Measurements from ENCODE around the gene CRIP1. TPM values are rescaled to one million over a fixed set of nuclear protein-coding genes. Genes with fewer than 3 reads are reported as not detected.

Gene CRIP1
- total RNA-seq, 1 donor from 2014 or later, result 0.99 TPM

DNA sequence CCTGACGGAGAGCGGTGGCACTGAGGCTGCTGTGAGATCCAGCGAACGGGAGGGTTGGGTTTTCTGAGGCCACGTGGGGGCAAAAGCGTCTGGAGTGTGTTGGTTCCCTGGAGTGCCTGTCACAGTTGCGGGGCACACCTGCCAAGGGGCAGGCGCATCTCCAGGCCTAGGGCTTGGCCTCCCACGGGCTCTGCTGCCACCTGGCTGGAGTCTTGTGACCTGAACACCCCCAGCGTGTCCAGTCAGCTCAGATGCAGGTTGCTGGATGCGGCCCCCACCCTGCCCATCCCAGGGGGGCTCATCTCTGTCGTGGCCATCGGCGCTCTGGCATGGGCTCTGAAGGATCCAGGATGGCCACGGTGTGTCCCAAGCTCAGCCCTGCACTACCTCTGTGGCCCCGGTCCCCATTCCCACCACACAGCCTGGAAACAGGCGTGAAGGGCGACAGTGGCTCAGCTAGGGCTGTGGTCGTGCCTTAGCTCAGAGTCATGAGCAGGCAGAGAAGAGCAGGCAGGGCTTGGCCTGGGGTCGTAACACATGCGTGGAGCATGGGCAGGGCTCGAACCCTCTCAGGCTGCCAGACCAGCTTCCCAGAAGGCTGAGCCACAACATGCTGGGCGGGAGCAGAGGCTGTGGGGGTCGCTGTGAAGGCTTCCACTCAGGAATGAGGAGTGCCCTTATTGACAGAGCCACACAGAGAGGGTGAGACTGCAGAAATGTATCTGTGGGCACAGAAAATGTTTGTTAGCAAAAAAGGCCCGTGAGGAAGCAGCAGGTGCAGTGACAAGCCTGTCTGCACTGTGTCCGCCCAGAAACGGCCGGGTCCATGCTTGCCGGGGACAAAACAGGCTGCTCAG, 35.6 kb upstream of the CRIP1 start:
- DNase-seq (ENCODE audit: low read depth), result peak; percentile 94

DNA sequence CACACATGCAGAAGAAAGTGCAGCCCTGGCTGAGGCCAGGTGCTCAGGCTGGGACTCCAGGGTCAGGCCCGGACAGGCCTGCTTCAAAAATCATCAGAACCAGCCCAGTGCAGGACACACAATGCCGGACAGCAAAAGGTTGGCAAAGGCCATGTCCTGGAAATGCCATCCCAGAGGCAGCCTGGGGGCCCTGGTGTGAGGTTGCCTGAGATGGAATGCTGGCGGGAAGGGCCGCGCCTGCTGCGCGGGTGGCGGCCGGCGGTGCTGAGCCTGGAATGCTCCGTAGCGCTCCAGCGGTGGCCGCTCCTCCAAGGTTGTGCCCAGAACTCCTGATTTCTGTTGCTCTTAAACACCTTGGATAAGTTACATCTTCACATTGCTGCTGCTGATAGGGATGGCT, 33.7 kb upstream of the CRIP1 start:
- DNase-seq (ENCODE audit: low read depth), result no peak

DNA sequence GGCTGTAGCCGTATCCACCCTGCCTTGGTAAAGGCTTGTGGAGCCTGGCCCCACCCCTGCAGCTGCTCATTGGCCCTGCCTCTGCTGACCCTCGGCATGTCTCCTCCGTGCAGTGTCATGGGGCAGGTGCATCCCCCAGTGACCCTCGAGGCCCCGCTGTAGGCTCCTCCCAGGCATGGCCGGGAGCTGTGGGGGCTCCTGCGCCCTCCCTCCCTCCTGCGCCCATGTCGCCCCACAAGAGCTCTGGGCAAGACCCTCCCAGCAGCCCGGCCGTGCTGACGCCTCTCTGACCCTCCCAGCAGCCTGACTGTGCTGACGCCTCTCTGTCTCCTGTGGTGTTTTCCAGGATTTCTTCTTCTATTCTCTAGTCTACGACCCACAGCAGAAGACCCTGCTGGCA, 32.8 kb upstream of the CRIP1 start:
- peak; percentile 44 for DNase-seq (ENCODE audit: low read depth)

DNA sequence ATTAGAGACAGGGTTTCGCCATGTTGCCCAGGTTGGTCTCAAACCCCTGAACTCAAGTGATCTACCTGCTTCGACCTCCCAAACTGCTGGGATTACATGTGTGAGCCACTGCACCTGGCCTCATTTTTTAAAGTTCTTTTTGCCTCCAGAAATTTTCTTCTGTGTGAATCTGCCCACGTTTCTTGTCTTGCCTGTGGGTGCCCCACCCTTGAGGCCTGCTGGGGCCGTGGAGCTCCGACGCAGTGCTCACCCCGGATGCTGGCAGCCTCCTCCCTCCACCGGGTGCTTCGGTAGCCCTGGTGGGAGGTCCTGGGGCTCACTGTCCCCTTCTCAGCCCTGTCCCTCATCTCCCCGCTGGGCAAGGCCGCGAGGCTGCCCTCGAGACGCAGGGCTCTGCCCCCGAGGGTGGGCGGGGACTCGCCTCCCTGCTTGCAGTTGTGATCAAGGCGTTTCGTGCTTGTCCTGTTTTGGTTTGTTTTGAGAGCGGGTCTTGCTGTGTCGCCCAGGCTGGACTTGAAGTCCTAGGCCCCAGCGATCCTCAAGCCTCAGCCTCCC, 31.5 kb upstream of the CRIP1 start:
- no peak for DNase-seq (ENCODE audit: low read depth)

DNA sequence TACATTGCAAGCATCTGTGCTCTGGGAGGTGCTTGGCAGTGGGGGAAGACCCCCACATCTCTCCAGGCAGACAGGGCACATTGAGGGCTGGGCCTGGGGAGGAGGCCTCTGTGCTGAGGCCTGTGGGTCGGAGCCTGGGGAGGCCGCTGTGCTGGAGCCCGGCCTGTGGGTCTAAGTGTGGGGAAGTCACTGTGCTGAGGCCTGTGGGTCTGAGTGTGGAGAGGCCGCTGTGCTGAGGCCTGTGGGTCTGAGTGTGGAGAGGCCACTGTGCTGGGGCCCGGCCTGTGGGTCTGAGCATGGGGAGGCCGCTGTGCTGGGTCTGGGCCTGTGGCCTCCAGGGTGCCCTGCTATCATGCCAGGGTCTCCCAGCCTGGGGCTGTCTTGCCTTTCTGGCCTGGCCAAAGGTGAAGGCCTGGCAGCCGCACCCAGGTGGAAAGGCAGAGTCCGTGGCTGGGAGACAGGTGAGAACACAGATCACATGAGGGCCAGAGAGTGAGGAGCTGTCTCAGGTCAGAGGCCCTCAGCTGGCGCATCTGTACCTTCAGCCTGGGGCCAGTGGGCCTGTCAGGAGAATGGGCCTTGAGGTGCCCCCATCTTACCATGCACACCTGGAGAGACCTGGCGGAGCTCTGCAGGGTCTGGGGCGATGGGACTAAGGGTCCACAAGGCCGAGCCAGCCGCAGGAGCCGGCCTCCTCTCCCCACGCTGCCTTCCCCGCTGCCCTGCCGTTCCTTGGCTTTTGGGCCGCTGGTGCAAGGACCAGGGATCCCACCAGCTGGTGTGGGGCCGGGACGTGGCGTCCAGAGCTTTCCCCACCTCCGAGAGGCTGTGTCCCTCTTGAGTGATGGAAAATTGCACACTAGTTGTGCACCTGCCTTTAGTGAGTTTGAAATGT, 30.7 kb upstream of the CRIP1 start:
- DNase-seq (ENCODE audit: low read depth), result no peak

DNA sequence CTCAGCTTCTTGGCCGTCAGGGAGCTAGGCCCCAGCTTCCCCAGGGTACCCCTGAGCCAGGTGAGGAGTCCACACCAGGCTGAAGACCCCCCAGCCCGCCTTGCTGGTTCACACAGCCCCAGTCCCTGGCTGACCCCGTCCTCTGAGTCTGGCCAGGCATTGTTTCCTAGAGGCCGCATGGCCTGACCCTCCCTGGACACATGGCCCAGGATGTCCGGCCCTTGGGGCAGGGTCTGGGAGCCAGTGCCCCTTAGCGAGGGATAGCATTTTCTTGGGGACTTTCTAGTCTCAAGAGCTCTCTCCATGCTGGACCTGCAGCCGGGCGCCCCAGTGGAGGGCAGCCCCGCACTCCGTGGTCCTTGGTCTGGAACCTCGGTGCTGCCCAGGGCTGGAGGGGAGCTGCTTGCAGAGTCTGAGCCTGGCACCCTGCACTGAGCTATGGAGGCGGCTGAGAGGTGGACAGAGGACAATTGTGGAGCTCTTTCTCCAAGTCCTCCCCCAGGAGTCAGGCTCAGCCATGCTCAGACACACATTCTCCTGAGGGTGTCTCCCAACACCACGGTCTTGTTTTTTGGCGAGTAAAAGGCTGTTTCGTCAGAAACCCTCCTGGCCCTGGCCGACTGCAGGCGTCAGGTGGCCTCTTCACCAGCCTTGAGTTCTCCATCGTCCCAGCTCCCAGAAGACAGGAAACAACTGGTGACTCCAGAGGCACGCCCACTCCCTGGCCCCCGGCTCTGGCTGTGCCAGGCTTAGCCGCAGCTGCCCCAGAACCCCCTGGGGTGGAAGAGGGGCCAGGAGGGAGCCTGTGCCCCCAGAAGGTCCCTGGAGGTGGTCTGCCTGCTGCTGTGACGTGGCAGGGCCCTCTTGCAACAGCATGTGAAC, 29.7 kb upstream of the CRIP1 start:
- DNase-seq (ENCODE audit: low read depth), result no peak

DNA sequence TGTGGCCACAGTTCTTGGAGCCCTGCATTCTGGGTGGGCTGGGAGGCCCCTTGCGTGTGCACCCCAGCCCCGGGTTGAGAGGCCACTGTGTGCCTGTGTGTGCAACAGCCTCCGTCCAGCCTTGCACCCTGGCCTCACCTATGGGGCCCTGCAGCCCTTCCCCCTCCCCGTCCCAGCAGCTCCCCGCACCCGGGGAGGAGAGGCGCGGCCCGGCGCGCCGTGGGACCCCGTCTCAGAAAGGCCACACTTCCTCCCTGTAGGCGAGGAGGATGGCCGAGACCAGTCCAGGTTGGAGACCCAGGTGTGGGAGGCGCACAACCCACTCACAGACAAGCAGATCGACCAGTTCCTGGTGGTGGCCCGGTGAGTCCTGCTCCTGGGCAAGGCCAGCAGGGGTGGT, 28.7 kb upstream of the CRIP1 start:
- no peak for DNase-seq (ENCODE audit: low read depth)

DNA sequence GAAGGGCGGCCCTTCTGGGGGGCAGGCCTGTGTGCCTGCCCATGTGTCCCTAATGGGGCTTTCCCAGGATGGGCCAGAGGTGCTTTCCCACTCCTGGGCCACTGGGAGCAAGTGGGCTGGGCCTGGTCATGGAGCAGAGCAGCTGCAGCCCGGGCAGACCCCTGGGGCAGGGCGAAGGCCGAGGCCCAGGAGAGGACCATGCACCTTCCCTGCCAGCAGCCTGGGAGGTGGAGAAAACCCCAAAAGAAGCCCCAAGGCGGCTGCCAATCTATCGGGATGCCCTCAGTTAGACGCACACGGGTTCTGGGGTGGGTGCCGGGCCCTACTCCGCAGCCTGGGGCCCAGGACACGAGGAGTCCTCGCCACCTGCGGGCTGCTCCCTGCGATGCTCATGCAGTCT, 28.1 kb upstream of the CRIP1 start:
- no peak for DNase-seq (ENCODE audit: low read depth)

DNA sequence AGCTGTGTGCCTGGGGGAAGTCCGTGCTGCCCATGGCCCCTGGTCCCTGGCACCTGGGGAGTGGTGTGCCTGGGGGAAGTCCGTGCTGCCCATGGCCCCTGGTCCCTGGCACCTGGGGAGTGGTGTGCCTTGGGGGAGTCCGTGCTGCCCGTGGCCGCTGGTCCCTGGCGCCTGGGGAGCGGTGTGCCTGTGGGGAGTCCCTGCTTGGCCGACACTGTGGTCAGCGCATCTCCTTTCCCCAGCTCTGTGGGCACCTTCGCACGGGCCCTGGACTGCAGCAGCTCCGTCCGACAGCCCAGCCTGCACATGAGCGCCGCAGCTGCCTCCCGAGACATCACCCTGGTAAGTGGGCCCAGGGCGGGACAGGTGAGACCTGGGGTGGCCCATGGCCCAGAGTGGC, 26.6 kb upstream of the CRIP1 start:
- DNase-seq (ENCODE audit: low read depth), result no peak

DNA sequence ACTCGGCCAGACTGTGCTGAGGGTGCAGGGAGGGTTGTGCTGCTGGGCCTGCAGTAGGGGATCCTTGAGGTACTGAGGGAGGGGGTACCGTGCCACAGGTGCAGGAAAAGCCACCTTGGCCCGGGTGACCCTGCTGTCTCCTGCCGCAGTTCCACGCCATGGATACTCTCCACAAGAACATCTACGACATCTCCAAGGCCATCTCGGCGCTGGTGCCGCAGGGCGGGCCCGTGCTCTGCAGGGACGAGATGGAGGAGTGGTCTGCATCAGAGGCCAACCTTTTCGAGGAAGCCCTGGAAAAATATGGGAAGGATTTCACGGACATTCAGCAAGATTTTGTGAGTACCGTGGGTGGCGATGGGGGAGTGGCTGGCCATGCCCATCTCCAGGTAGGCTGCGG, 26.1 kb upstream of the CRIP1 start:
- DNase-seq (ENCODE audit: low read depth), result no peak

DNA sequence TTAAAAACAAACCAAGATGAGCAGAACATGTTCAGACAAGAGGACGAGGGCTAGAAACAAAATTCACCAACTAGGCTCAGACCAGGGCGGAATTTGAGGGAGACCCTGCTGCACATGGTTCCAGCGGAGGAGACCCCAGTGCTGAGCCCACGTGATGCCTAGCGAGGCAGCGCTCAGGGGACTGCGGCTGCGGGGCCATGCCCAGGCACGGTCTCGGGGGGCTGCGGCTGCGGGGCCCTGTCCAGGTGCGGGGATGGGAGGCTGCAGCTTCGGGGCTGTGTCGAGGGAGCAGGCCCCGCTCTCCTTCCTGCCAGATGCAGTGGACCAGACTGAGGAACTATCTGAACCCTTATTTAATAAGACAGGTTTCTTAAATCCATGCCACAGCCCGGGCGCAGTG, 24.8 kb upstream of the CRIP1 start:
- no peak for DNase-seq (ENCODE audit: low read depth)

DNA sequence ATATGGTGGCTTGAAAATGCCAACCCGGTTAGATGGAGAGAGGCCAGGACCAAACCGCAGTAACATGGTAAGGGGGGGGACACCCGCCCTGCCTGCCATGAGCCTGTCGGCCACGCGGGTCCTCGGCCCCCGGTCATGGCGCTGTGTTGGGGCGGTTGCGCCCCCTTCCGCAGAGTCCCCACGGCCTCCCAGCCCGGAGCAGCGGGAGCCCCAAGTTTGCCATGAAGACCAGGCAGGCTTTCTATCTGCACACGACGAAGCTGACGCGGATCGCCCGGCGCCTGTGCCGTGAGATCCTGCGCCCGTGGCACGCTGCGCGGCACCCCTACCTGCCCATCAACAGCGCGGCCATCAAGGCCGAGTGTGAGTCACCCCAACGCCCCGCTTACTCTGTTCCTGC, 22.2 kb upstream of the CRIP1 start:
- no peak for DNase-seq (ENCODE audit: low read depth)

DNA sequence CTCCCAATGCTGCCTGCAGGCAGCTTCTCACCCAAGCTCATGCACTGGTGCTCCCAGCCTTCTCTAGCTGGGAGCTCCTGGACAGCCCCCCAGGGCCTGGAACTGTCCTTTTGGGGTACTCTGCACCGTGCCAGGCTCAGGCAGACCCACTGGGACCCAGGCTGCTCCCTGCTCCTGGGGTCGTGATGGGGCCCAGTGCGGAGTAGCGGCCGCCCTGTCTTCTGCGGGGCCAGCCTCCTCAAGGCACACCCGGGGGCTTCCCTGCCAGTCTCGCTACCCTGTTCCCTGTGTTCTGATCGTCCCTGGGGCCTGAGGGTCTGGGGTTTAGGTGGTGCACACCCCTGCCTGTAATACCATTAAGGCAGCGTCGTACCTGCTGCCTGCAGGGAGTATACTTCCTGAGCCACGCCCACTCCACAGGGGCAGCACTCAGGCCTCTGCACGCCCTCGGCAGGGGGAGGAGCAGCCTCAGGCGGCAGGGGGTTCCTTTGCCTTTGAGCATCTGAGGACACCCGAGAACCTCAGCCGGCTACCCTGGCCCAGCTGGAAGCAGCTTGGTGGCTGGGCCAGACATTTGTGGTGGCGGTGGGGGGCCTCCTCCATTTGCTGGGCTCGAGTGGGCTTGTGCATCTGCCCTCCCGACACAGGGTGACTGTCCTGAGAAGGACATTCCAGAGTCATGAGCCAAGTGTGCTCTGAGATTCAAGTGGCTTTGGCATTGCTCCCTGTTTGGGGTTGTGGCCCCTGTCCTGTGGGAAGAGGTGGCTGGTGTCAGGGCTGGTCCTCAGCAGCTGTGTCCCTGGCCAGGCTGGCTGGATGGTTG, 21.3 kb upstream of the CRIP1 start:
- peak; percentile 99 for DNase-seq (ENCODE audit: low read depth)

DNA sequence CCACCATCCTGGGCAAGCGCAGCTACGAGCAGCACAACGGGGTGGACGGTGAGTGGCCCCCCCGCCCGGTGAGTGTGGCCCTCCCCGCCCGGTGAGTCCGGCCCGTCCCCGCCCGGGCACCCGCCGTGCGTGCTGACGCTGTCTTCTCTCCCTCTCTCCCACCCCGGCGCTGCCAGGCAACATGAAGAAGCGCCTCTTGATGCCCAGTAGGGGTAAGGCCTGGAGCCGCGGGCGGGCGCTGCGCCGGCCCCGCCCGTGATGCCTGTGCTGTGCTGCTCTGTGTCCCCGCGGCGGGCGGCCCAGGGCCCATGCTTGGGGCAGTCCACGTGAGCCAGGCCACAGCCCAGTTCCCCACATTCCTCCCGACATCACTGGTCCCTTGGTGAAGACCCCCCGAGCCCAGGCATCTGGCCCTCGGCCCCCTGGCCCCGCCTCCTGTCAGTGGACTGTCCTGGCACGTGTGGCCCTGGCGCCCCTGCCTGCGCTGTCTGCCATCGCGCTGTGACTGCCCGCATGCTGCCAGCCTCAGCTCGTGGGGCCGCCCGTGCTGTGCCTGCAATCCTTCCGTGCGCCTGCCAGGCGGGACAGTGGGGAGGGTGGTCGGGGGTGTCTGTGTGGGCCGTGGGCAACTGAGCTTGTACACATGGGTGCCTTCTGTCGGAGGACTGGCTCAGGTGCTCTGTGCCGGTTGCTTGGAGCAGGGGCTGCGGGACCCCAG, 20.0 kb upstream of the CRIP1 start:
- DNase-seq (ENCODE audit: low read depth), result no peak

DNA sequence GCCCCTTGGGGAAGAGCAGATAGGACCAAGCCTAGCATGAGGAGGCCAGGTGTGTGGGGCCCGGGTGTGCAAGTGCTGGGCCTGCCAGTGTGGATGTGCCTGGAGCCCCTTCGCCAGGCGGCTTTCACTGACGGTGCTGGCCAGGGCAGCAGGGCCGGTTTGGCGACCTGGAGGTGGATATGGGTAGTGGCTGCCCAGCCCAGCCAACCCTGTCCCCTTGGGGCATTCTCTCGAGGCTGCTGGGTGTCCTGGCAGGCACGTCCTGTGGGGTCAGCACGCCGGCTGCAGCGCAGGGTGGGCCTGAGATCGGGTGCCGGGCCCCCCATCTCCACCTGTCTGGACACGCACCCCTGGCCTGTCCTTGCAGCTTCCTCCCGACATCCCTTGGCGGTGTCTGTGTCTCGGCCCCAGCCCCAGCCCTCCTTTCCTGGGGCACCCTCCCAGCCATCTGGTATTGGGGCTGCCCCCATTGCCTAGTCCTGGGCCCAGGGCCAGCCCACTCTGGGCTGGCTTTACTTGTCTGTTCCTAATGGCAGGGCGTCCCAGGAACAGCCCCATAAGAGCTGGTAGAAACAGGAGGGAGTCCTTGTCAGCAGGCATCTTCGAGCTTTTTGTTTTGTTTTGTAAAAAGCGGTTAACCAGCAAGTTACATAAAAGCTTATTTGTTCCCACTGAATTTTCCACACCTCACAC, 19.3 kb upstream of the CRIP1 start:
- DNase-seq (ENCODE audit: low read depth), result no peak

DNA sequence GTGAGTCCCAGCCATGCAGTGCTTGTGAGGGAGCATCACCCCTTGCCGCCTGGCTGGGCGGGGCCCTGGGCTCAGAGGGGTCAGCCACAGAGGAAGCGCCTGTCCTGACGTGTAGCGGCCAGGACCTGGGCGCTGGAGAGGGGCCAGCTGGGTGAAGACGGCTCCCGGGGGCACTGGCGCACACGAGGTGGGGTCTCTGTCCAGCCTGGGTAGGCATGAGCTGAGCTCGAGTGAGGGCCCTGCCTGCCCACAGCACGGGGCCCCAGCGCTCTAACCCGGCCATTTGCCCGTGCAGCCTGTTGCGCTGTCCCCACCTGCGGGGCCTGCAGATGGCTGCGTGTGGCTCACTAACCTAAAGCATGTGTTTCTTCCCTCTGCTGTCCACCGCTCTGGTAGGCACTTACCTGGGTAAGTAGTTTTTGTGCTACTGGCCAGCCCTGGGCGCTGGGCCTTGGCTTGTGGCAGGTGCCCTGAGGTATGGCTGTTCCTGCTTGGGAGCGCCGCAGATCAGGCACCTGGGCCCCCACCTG, 18.7 kb upstream of the CRIP1 start:
- no peak for DNase-seq (ENCODE audit: low read depth)

DNA sequence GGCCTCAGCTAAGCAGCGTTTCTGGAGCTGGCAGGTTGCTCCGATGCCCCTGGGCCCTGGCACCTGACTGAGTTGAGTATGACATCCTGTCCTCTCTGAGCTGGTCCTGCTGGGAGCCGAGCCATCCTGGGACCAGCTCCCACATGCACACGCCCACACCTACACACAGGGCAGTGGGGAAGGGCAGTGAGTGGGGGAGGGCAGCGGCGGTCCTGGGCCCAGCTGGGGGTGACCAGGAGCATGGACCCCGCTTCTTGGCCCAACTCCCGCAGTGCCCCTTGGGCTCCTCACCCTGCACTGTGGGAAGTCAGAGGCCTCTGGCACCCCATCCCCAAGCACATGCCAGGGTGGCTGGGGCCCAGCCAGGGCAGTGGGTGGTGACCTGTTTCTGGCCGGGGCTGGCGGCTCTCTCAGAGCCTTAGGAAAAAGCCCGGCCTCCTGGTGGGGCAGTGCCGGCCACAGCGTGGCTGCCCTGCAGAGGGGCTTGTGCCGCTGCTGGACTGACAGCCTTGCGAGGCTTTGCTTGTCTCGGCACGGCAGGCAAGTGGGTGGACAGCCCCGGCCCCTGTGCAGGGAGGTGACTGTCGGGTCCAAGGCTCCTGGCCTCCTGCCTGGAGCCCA, 18.0 kb upstream of the CRIP1 start:
- no peak for DNase-seq (ENCODE audit: low read depth)

All from myocyte (in vitro differentiated cells).